ENCODE measurements around the gene SYCP2.
"Not testable (repeated sequence)": the region's sequence is repeated elsewhere in the genome, so short reads cannot be mapped to it uniquely, and the experiment has no call there.

Gene SYCP2

GRCh38 chr20:59908855-59909254 is 24.6 kb downstream of the SYCP2 start:
- no peak for DNase-seq (ENCODE audit: low spot score)

- no peak for DNase-seq (ENCODE audit: low spot score)
Measured at GRCh38 chr20:59903621-59904020, 29.8 kb downstream of the SYCP2 start.

- no peak for DNase-seq (ENCODE audit: low spot score)
Measured at GRCh38 chr20:59902470-59902869, 31.0 kb downstream of the SYCP2 start.

- no peak for DNase-seq (ENCODE audit: low spot score)
Measured at GRCh38 chr20:59895908-59896307, 37.5 kb downstream of the SYCP2 start.

- no peak for DNase-seq (ENCODE audit: low spot score)
Measured at GRCh38 chr20:59891581-59891980, 41.9 kb downstream of the SYCP2 start.

- not testable (repeated sequence) for DNase-seq (ENCODE audit: low spot score)
Measured at GRCh38 chr20:59890035-59890434, 43.4 kb downstream of the SYCP2 start.

- no peak for DNase-seq (ENCODE audit: low spot score)
Measured at GRCh38 chr20:59888050-59888449, 45.4 kb downstream of the SYCP2 start.

- DNase-seq (ENCODE audit: low spot score): no peak
Measured at GRCh38 chr20:59884494-59884893, 48.9 kb downstream of the SYCP2 start.

GRCh38 chr20:59880198-59880597 is 53.2 kb downstream of the SYCP2 start:
- DNase-seq (ENCODE audit: low spot score): no peak

- no peak for DNase-seq (ENCODE audit: low spot score)
Measured at GRCh38 chr20:59873409-59873808, 60.0 kb downstream of the SYCP2 start.

GRCh38 chr20:59871096-59871495 is 62.3 kb downstream of the SYCP2 start:
- DNase-seq (ENCODE audit: low spot score): no peak

GRCh38 chr20:59866338-59866737 is 67.1 kb downstream of the SYCP2 start:
- no peak for DNase-seq (ENCODE audit: low spot score)

GRCh38 chr20:59864726-59865125 is 68.7 kb downstream of the SYCP2 start:
- no peak for DNase-seq (ENCODE audit: low spot score)

- no peak for DNase-seq (ENCODE audit: low spot score)
Measured at GRCh38 chr20:59863058-59863457, 70.4 kb downstream of the SYCP2 start.

- DNase-seq (ENCODE audit: low spot score): no peak
Measured at GRCh38 chr20:59861401-59861800, 72.0 kb downstream of the SYCP2 start.

- DNase-seq (ENCODE audit: low spot score): no peak
Measured at GRCh38 chr20:59858425-59858824, 75.0 kb downstream of the SYCP2 start.

GRCh38 chr20:59857966-59858365 is 75.5 kb downstream of the SYCP2 start:
- no peak for DNase-seq (ENCODE audit: low spot score)

- not testable (repeated sequence) for DNase-seq (ENCODE audit: low spot score)
Measured at GRCh38 chr20:59856941-59857340, 76.5 kb downstream of the SYCP2 start.

- not testable (repeated sequence) for DNase-seq (ENCODE audit: low spot score)
Measured at GRCh38 chr20:59856526-59856925, 76.9 kb downstream of the SYCP2 start.

GRCh38 chr20:59850018-59850641 is 83.3 kb downstream of the SYCP2 start:
- DNase-seq (ENCODE audit: low spot score): no peak

GRCh38 chr20:59848182-59848581 is 85.3 kb downstream of the SYCP2 start:
- no peak for DNase-seq (ENCODE audit: low spot score)

GRCh38 chr20:59845472-59845871 is 88.0 kb downstream of the SYCP2 start:
- no peak for DNase-seq (ENCODE audit: low spot score)

- no peak for DNase-seq (ENCODE audit: low spot score)
Measured at GRCh38 chr20:59839400-59839799, 94.0 kb downstream of the SYCP2 start.

- DNase-seq (ENCODE audit: low spot score): no peak
Measured at GRCh38 chr20:59837623-59838394, 95.6 kb downstream of the SYCP2 start.
